Calu3 (cell line): ENCODE measurements around the gene KCNIP4. TPM values are rescaled to one million over a fixed set of nuclear protein-coding genes. Genes with fewer than 3 reads are reported as not detected.

ENCODE experiments used
- BruUV-seq: library from RNA; stranded (reverse); fragments of 400-500 nt; replicated peaks from 2 replicates; lab custom pipeline; 2021; lab: Mats Ljungman, UMichigan
- CTCF ChIA-PET: fragments of 300-600 bp; sonication (Branson Sonifier 250); formaldehyde crosslinking; loops from one replicate; lab custom pipeline; 2022; ENCODE audit warnings: antibody characterized with exemption; lab: Charles Lee
- DNase-seq: peaks from one replicate; pipeline ENCODE4 v3.0.0; 2022
- H3K27ac Mint-ChIP-seq: one replicate; pipeline ENCODE4 v1.8.0; 2022; ENCODE audit warnings: mixed read lengths; ENCODE audit not compliant: unreplicated experiment
- H3K27me3 Mint-ChIP-seq: one replicate; pipeline ENCODE4 v1.8.0; 2022; ENCODE audit warnings: mixed read lengths; ENCODE audit not compliant: unreplicated experiment
- H3K36me3 Mint-ChIP-seq: one replicate; pipeline ENCODE4 v1.8.0; 2022; ENCODE audit warnings: mild to moderate bottlenecking, moderate library complexity, mixed read lengths; ENCODE audit not compliant: insufficient read depth, unreplicated experiment
- H3K4me1 Mint-ChIP-seq: one replicate; pipeline ENCODE4 v1.8.0; 2022; ENCODE audit warnings: mild to moderate bottlenecking, low read depth, mixed read lengths; ENCODE audit not compliant: unreplicated experiment
- H3K4me3 Mint-ChIP-seq: one replicate; pipeline ENCODE4 v1.8.0; 2022; ENCODE audit warnings: mild to moderate bottlenecking, low read depth, moderate library complexity, mixed read lengths; ENCODE audit not compliant: unreplicated experiment
- H3K9me3 Mint-ChIP-seq: one replicate; pipeline ENCODE4 v1.8.0; 2022; ENCODE audit warnings: low read depth, mixed read lengths; ENCODE audit not compliant: unreplicated experiment
- CTCF ChIP-seq: fragments of 200-600 bp; IDR thresholded peaks from one replicate; pipeline ENCODE4 v1.8.0; 2022; ENCODE audit warnings: antibody characterized with exemption; ENCODE audit not compliant: unreplicated experiment
- intact Hi-C: fragments of 100-400 bp; cut with micrococcal nuclease; formaldehyde crosslinking; loops from one replicate; pipeline ENCODE4 v1.10.0; 2022; ENCODE audit not compliant: unreplicated experiment
- total RNA-seq: library from RNA; stranded (reverse); gene quantifications from 2 replicates; pipeline ENCODE4 v1.2.3, GENCODE V29; 2022

The KCNIP4 gene
- total RNA-seq, 1 experiment from 2014 or later, result not detected

DNA sequence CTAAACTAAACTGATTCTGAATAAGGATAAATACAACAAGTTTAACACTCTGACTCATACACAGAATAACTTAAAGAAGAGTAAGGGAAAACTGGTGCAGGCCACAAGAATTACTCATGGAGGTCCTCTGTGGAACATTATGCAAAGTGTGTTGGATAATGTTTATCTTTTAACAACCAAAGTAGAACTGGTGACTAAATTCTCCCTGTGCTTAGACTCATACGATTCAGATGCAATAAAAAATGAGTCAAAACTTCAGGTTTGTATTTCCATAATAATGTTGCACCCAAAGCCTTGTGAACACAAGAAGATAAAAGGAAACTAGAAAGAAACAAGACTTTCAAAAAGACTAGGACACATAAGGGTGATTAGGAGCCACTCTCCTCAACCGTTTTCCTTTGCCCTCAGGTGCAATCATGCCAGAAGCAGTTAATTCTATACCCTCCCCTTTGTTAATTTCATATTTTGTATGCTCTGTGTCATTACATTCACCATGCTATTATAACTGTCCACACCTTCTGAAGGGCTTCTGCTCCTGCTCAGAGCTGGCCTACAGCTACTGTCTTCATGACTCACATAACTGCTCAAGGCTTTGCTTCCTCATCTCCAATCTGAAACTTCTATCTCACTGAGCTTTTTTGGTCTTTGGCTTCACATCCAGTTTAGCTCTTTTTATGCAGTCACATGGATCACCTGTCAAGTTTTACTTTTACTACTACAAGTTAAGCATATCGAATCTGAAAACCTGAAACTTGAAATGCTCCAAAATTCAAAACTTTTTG, 60.2 kb downstream of the KCNIP4 start:
- no peak for TF ChIP-seq CTCF
- Mint-ChIP-seq H3K9me3 (peaks cover 3% of the 10 kb centered on the region), H3K36me3 (no peaks in the 10 kb centered on the region), H3K27me3 (no peaks in the 10 kb centered on the region), H3K4me3 (no peak overlapping the region), H3K27ac (no peak overlapping the region), H3K4me1 (peaks cover 7% of the 10 kb centered on the region)
- no peak for DNase-seq
- intact Hi-C loops, result no loop called here
- BruUV-seq, result no TSS peak
- CTCF ChIA-PET, result no interaction called here

DNA sequence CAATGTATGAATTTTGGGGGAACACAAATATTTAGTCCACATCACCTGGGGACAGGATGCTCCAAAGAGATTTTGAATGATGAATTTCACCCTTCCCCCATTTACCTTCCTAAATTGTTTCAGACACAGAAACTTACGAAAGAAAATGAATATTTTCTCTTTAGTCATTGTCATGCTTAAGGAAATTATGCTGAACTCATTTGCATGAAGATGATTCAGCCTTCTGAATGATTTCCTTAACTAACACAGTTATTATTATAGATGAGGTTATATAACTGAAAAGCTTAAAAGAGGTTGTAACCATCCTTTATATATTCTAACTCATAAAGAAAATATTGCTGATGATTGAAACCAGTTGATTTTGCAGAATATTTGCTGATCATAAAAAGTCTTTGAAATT, 61.1 kb downstream of the KCNIP4 start:
- DNase-seq, result no peak
- CTCF ChIA-PET, result no interaction called here

DNA sequence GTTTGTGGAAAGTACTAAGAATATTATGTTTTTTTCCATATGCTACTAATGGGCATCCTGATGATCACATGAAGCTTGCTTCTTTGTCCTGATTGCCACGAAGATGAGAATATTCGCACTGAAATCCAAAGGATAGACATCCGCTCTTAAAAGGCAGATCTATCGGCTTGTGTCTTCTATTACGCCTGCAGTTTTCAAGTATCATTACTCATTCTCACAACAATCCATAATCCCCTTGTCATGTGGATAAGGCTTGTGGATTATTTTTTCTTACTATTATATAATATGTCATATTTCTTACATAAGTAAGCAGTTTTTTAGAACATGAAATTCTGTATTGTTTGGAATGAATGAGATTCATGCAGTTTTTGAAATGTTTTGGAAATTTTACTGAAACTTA, 62.8 kb downstream of the KCNIP4 start:
- no peak for TF ChIP-seq CTCF
- Mint-ChIP-seq H3K36me3 (no peaks in the 10 kb centered on the region), H3K27me3 (no peaks in the 10 kb centered on the region), H3K4me3 (no peak overlapping the region), H3K9me3 (peaks cover 3% of the 10 kb centered on the region), H3K4me1 (peaks cover 7% of the 10 kb centered on the region), H3K27ac (no peak overlapping the region)
- intact Hi-C loops, result no loop called here
- no peak for DNase-seq
- CTCF ChIA-PET, result no interaction called here
- BruUV-seq, result no TSS peak

More for the DNA sequence above, 61.1 kb downstream of the KCNIP4 start:
- no peak overlapping the region for H3K27ac Mint-ChIP-seq
- peaks cover 3% of the 10 kb centered on the region for H3K9me3 Mint-ChIP-seq
- peaks cover 7% of the 10 kb centered on the region for H3K4me1 Mint-ChIP-seq
- no TSS peak for BruUV-seq
- H3K36me3 Mint-ChIP-seq, result no peaks in the 10 kb centered on the region
- H3K4me3 Mint-ChIP-seq, result no peak overlapping the region
- no peaks in the 10 kb centered on the region for H3K27me3 Mint-ChIP-seq
- intact Hi-C loops, result no loop called here
- TF ChIP-seq CTCF, result no peak

DNA sequence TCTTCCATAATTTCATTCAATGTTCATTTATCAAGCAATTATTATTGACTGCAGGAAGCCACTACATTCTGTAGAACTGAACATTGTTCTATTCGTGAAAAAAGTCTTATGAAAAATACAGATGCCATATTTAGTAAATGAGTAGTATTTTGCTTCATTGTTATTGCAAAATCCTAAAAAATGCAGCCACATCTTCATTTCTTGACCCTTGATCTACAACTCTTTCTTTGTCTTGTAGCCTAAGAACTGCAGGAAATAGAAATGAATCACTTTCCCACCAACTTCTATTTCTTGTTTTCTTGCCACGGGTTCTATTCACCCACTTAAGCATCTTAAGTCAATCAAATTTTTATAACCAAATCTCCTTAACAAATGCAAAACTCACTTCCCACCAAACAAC, 63.3 kb downstream of the KCNIP4 start:
- peaks cover 3% of the 10 kb centered on the region for H3K9me3 Mint-ChIP-seq
- H3K4me1 Mint-ChIP-seq, result peaks cover 7% of the 10 kb centered on the region
- no peak for TF ChIP-seq CTCF
- H3K27ac Mint-ChIP-seq, result no peak overlapping the region
- BruUV-seq, result no TSS peak
- CTCF ChIA-PET, result no interaction called here
- H3K27me3 Mint-ChIP-seq, result no peaks in the 10 kb centered on the region
- DNase-seq, result no peak
- H3K4me3 Mint-ChIP-seq, result no peak overlapping the region
- intact Hi-C loops, result no loop called here
- H3K36me3 Mint-ChIP-seq, result no peaks in the 10 kb centered on the region
